Measurements from ENCODE around the gene HOXD13. TPM values are rescaled to one million over a fixed set of nuclear protein-coding genes. Genes with fewer than 3 reads are reported as not detected.

HOXD13 gene
- total and polyA plus RNA-seq, 2 of the 8 experiments (the other 6 are each of a cell fraction or from before 2014, with no cell fraction given): not detected

- H3K4me3 ChIP-seq (ENCODE audit: extremely low read depth in 1 of 4, insufficient read depth in 2 of 4, low read depth in 3 of 4, low read length in 4 of 4): no peak overlapping the region
- no peak overlapping the region for H4K5ac ChIP-seq (ENCODE audit: insufficient read length, low read depth, low read length)
- peak overlapping the region in 1 of 2 experiments; percentile 70; a peak in 1 of 4 replicates for H3K4me2 ChIP-seq (ENCODE audit: insufficient read depth in 1 of 2, low read depth in 2 of 2, low read length in 2 of 2)
- H4K20me1 ChIP-seq (replicated peaks in 1 of 2; ENCODE audit: control insufficient read depth in 1 of 2, insufficient read depth in 2 of 2, low read length in 2 of 2): peaks cover 18 to 25% of the 10 kb centered on the region in 2 experiments
- no peak overlapping the region for H2BK120ac ChIP-seq (replicated peaks; ENCODE audit: low read depth, low read length)
- 34% methylated on average over 4 of the region's 4 CpGs; no CpG with 5 or more reads in 1 of the 2 experiments for WGBS, 2 experiments (ENCODE audit: extremely low coverage in 1 of 2, insufficient coverage in 1 of 2, insufficient read length in 1 of 2, insufficient replicate concordance in 2 of 2, low coverage in 1 of 2, low lambda C conversion rate in 2 of 2, missing lambda C conversion rate in 1 of 2)
- TF ChIP-seq CBX8 (IDR thresholded peaks at IDR 0.05; ENCODE audit: borderline replicate concordance, low read depth, low read length) (peak; percentile 76; the same call in 1 of the 2 replicates), USF2 (IDR thresholded peaks at IDR 0.05; ENCODE audit: low read length) (no peak), RBBP5 (IDR thresholded peaks at IDR 0.05; ENCODE audit: borderline replicate concordance, low read depth, low read length) (no peak), NANOG (IDR thresholded peaks at IDR 0.05; ENCODE audit: insufficient read depth, low read depth, low read length, poor library complexity, severe bottlenecking) (no peak)
- no peaks in the 10 kb centered on the region for H3K79me1 ChIP-seq (ENCODE audit: low read depth, low read length)
- no peak overlapping the region for H3K23ac ChIP-seq (ENCODE audit: insufficient read length)
- H3K9me3 ChIP-seq (ENCODE audit: insufficient read depth in 2 of 2, low read depth in 1 of 2, low read length in 1 of 2): no peaks in the 10 kb centered on the region; a peak in 1 of 4 replicates
- H2BK12ac ChIP-seq (ENCODE audit: low read depth, low read length): no peak overlapping the region
- H3K27me3 ChIP-seq (replicated peaks in 1 of 4; ENCODE audit: control insufficient read depth in 3 of 4, extremely low read depth in 1 of 4, insufficient read depth in 3 of 4, low read length in 3 of 4): peaks cover 94 to 100% (median 98%) of the 10 kb centered on the region in 4 experiments
- no peak overlapping the region for H2BK15ac ChIP-seq (ENCODE audit: low read length)
- ChIA-PET POLR2A (ENCODE audit: partially characterized antibody) (no interaction called here), CTCF (ENCODE audit: partially characterized antibody) (interaction anchor here (0.6 to 6.2 kb wide), 32 partner anchors 11 to 1548 kb away, joined by 3 to 72 read pairs (median 5); partner anchors contain the start of gene HOXD10)
- no peaks in the 10 kb centered on the region for H3K79me2 ChIP-seq (ENCODE audit: control insufficient read depth in 1 of 2, insufficient read depth in 2 of 2, low read length in 2 of 2)
- H2BK5ac ChIP-seq (ENCODE audit: low read depth, low read length): no peak overlapping the region
- DNase-seq (ENCODE audit: low read depth in 1 of 2, low spot score in 2 of 2) (no peak), FAIRE-seq (no peak)
- H3K4me1 ChIP-seq (replicated peaks in 1 of 4; ENCODE audit: control insufficient read depth in 3 of 4, insufficient read depth in 4 of 4, low read length in 3 of 4): peaks cover 0 to 11% (median 7%) of the 10 kb centered on the region in 4 experiments; a peak in 6 of 7 replicates
- no peak overlapping the region for H2AK5ac ChIP-seq (ENCODE audit: low read depth, low read length)
- no peak overlapping the region for H3K9ac ChIP-seq (replicated peaks in 1 of 4; ENCODE audit: extremely low read depth in 1 of 4, low read depth in 3 of 4, low read length in 3 of 4)
- no peak overlapping the region for H3K4ac ChIP-seq (replicated peaks; ENCODE audit: insufficient read length, low read depth, low read length)
- H3K23me2 ChIP-seq (ENCODE audit: low read depth, low read length): peaks cover under 1% of the 10 kb centered on the region; the same call in 1 of the 2 replicates
- H3K27ac ChIP-seq (ENCODE audit: low read depth, low read length): no peak overlapping the region
- H3K18ac ChIP-seq (ENCODE audit: extremely low read depth, low read length): no peak overlapping the region
- no peak overlapping the region for H2AFZ ChIP-seq (ENCODE audit: low read length)
- H4K8ac ChIP-seq (ENCODE audit: extremely low read depth, insufficient read depth, low read length): no peak overlapping the region
- H3K56ac ChIP-seq (replicated peaks; ENCODE audit: insufficient read length, low read depth, low read length): no peak overlapping the region
- H3K36me3 ChIP-seq (ENCODE audit: control insufficient read depth in 2 of 4, insufficient read depth in 4 of 4, low read length in 3 of 4): peaks cover 0 to 19% (median 0%) of the 10 kb centered on the region in 4 experiments; a peak in 1 of 8 replicates
- no peak overlapping the region for H2BK20ac ChIP-seq (ENCODE audit: low read length)
- no peak overlapping the region for H3K14ac ChIP-seq (ENCODE audit: insufficient read length)
- no peak overlapping the region for H4K91ac ChIP-seq (replicated peaks; ENCODE audit: insufficient read length, low read length)
Measured at GRCh38 chr2:176127774-176128072, 35.2 kb downstream of the HOXD13 start.

Data from H1 (cell line).